GM19468 (cell line): ENCODE data around the gene DRGX.

ENCODE experiments used
- ATAC-seq: cut with Tn5 transposase; IDR thresholded peaks from one replicate; pipeline ENCODE4 v1.9.1; 2021; ENCODE audit warnings: mild to moderate bottlenecking, moderate library complexity, moderate number of reproducible peaks; ENCODE audit not compliant: unreplicated experiment; ENCODE audit errors: extremely low read depth

DRGX gene

GRCh38 chr10:49324711-49325110 lies 71.2 kb downstream of the DRGX start:
- no peak for ATAC-seq

DNA sequence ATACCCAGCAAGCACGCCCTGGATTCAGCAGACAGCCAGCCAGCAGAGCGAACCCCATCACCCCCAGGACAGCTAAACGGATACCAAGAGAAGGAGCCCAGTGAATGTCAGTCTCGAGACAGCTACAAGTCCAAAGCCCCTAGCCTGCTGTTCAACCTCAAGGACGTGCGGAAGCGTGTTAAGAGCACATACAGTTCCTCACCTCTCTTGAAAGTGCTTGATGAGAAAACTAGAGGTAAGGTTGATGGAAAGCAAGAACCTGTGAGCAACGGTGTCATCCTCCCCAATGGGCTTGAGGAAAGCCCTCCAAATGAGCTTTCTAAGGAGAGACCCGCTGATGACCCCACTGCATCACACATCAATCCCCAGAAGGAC lies 72.0 kb downstream of the DRGX start:
- ATAC-seq, result no peak

DNA sequence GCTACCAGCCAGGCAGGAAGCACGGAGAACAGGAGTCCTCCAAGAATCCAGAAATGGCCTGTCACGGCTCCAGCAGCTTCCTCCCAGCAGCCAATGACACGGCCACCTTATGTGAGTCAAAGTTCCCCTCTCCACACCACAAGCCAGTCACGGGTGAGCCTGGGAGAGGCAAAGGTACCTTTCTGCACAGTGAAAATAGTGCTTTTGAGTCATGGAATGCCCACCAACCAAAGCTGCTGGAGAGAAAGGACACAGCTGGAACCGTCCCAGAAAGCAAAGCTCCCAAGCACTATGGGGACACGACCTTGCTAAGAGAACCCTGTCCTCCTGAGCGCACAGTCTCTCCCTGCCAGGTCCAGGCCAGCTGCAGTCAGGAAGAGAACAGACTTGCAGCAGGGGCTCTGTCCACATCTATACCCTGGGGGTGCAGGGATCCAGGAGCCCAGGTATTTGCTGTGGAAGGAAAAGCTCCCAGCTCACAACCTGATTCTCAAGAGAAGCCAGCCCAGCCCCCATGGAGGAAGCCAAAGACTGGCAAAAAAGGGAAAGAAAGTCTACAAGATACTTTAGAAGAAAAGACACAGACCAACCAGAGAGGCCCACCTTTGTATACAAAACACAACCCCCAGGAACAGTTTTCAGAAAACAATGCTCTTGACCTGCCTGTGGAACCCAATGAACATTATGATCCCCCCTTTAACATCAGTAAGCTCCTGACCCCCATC lies 72.6 kb downstream of the DRGX start:
- no peak for ATAC-seq

GRCh38 chr10:49322371-49323170 lies 73.3 kb downstream of the DRGX start:
- no peak for ATAC-seq

- ATAC-seq, result no peak
These were observed 74.9 kb downstream of the DRGX start for GRCh38 chr10:49321021-49321420.

GRCh38 chr10:49320191-49320590 lies 75.7 kb downstream of the DRGX start:
- ATAC-seq, result no peak

DNA sequence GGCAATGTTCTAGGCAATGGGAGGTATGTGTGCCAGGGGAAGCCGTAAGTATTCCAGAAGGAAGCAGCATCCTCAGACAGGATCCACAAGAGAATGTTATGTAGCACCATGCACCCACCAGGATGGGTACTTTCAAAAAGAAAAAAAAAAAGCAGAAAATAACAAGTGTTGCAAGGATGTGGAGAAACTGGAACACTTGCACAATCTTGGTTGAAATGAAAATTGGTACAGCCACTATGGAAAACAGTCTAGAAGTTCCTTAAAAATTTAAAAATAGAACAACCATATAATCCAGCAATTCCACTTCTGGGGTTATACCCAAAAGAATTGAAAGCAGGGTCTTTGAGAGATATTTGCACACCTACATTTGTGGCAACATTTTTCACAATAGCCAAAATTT lies 76.7 kb downstream of the DRGX start:
- ATAC-seq, result no peak

- ATAC-seq, result no peak
These were observed 77.1 kb downstream of the DRGX start for GRCh38 chr10:49318755-49319154.

GRCh38 chr10:49318028-49318427 lies 77.9 kb downstream of the DRGX start:
- ATAC-seq, result no peak

GRCh38 chr10:49314806-49315205 lies 81.1 kb downstream of the DRGX start:
- ATAC-seq, result no peak
